ENCODE data around the gene WAPL. TPM values are rescaled to one million over a fixed set of nuclear protein-coding genes. Genes with fewer than 3 reads are reported as not detected.

WAPL gene
- total RNA-seq, 1 experiment from 2014 or later: 48.0 TPM

- Mint-ChIP-seq H3K36me3 (no peaks in the 10 kb centered on the region), H3K9me3 (peaks cover 6% of the 10 kb centered on the region; the same call in 1 of the 2 replicates), H3K27ac (no peak overlapping the region), H3K4me1 (peaks cover 14% of the 10 kb centered on the region), H3K4me3 (no peak overlapping the region), H3K27me3 (ENCODE audit: low read depth) (no peaks in the 10 kb centered on the region; the same call in none of the 2 replicates)
- ATAC-seq: no peak
- DNase-seq (ENCODE audit: low spot score): no peak
- ChIA-PET CTCF (interaction anchor here (1.3 to 1.4 kb wide), 2 partner anchors 29 to 128 kb away, joined by 3 read pairs; no protein-coding TSS in a partner anchor), POLR2A (no interaction called here)
- TF ChIP-seq, protein P1, sequence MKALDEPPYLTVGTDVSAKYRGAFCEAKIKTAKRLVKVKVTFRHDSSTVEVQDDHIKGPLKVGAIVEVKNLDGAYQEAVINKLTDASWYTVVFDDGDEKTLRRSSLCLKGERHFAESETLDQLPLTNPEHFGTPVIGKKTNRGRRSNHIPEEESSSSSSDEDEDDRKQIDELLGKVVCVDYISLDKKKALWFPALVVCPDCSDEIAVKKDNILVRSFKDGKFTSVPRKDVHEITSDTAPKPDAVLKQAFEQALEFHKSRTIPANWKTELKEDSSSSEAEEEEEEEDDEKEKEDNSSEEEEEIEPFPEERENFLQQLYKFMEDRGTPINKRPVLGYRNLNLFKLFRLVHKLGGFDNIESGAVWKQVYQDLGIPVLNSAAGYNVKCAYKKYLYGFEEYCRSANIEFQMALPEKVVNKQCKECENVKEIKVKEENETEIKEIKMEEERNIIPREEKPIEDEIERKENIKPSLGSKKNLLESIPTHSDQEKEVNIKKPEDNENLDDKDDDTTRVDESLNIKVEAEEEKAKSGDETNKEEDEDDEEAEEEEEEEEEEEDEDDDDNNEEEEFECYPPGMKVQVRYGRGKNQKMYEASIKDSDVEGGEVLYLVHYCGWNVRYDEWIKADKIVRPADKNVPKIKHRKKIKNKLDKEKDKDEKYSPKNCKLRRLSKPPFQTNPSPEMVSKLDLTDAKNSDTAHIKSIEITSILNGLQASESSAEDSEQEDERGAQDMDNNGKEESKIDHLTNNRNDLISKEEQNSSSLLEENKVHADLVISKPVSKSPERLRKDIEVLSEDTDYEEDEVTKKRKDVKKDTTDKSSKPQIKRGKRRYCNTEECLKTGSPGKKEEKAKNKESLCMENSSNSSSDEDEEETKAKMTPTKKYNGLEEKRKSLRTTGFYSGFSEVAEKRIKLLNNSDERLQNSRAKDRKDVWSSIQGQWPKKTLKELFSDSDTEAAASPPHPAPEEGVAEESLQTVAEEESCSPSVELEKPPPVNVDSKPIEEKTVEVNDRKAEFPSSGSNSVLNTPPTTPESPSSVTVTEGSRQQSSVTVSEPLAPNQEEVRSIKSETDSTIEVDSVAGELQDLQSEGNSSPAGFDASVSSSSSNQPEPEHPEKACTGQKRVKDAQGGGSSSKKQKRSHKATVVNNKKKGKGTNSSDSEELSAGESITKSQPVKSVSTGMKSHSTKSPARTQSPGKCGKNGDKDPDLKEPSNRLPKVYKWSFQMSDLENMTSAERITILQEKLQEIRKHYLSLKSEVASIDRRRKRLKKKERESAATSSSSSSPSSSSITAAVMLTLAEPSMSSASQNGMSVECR (CRISPR knock-in tag; IDR thresholded peaks at IDR 0.05; ENCODE audit: borderline replicate concordance): no peak
- TF ChIP-seq JAZF1 (CRISPR knock-in tag; IDR thresholded peaks at IDR 0.05) (no peak), ETV6 (CRISPR knock-in tag; IDR thresholded peaks at IDR 0.05) (no peak), GTF2I (CRISPR knock-in tag; conservative IDR thresholded peaks at IDR 0.05) (no peak), CTCF (IDR thresholded peaks at IDR 0.05) (no peak), NR3C1 (CRISPR knock-in tag; conservative IDR thresholded peaks at IDR 0.05; ENCODE audit: low read depth) (no peak), GRHL2 (CRISPR knock-in tag; IDR thresholded peaks at IDR 0.05; ENCODE audit: insufficient replicate concordance, severe bottlenecking) (no peak), ZNF138 (CRISPR knock-in tag; conservative IDR thresholded peaks at IDR 0.05) (no peak), STAT6 (CRISPR knock-in tag; conservative IDR thresholded peaks at IDR 0.05; ENCODE audit: low read depth) (no peak), ZNF263 (CRISPR knock-in tag; IDR thresholded peaks at IDR 0.05; ENCODE audit: low read depth) (no peak), FOXJ3 (CRISPR knock-in tag; IDR thresholded peaks at IDR 0.05; ENCODE audit: borderline replicate concordance) (no peak), EMX1 (CRISPR knock-in tag; IDR thresholded peaks at IDR 0.05) (no peak), ZNF121 (CRISPR knock-in tag; IDR thresholded peaks at IDR 0.05) (no peak), SOX15 (CRISPR knock-in tag; IDR thresholded peaks at IDR 0.05) (no peak), ZNF416 (CRISPR knock-in tag; IDR thresholded peaks at IDR 0.05) (no peak), ZNF532 (CRISPR knock-in tag; IDR thresholded peaks at IDR 0.05; ENCODE audit: borderline replicate concordance) (no peak)
- TF ChIP-seq, protein P2, sequence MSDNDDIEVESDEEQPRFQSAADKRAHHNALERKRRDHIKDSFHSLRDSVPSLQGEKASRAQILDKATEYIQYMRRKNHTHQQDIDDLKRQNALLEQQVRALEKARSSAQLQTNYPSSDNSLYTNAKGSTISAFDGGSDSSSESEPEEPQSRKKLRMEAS (CRISPR knock-in tag; IDR thresholded peaks at IDR 0.05): no peak
These were observed 34.9 kb upstream of the WAPL start for GRCh38 chr10:86556532-86556931.

Measured in WTC11 (cell line).